Astrocyte (in vitro differentiated cells and primary cell): ENCODE data around the gene KCNK15.

ENCODE experiments used
- CTCF ChIP-seq: IDR thresholded peaks from 2 replicates; pipeline ENCODE4 v1.5.1; 2011; ENCODE audit warnings: low read depth, mild to moderate bottlenecking, inconsistent platforms, low read length, moderate library complexity; ENCODE audit not compliant: insufficient read depth
- EZH2 ChIP-seq: IDR thresholded peaks from 2 replicates; pipeline ENCODE4 v1.6.1; 2012; ENCODE audit warnings: mild to moderate bottlenecking, low read length, inconsistent platforms; ENCODE audit not compliant: insufficient read depth

- TF ChIP-seq CTCF (no peak), EZH2 (no peak)
Observed at GRCh38 chr20:44785768-44786167, 40.1 kb downstream of the KCNK15 start.
